Nephron progenitor cell (in vitro differentiated cells): ENCODE measurements around the gene FBXL13.

Experiments
- DNase-seq: peaks from one replicate; pipeline ENCODE4 v3.0.0; 2021
- H3K27ac Mint-ChIP-seq: 2 replicates; pipeline ENCODE4 v1.8.0; 2021; ENCODE audit warnings: mild to moderate bottlenecking, moderate library complexity, mixed read lengths
- H3K27me3 Mint-ChIP-seq: 2 replicates; pipeline ENCODE4 v1.8.0; 2021; ENCODE audit warnings: mild to moderate bottlenecking, low read depth, mixed read lengths; ENCODE audit not compliant: poor library complexity
- H3K36me3 Mint-ChIP-seq: 2 replicates; pipeline ENCODE4 v1.8.0; 2021; ENCODE audit warnings: low read depth, mixed read lengths
- H3K4me1 Mint-ChIP-seq: 2 replicates; pipeline ENCODE4 v1.8.0; 2021; ENCODE audit warnings: mixed read lengths
- H3K4me3 Mint-ChIP-seq: 2 replicates; pipeline ENCODE4 v1.8.0; 2021; ENCODE audit warnings: mild to moderate bottlenecking, moderate library complexity, mixed read lengths
- H3K9me3 Mint-ChIP-seq: 2 replicates; pipeline ENCODE4 v1.8.0; 2021; ENCODE audit warnings: mild to moderate bottlenecking, moderate library complexity, mixed read lengths
- CTCF ChIP-seq: fragments of 200-600 bp; sonication (generic); IDR thresholded peaks from 2 replicates; pipeline ENCODE4 v1.5.0; 2021; ENCODE audit warnings: antibody characterized with exemption

Gene FBXL13

GRCh38 chr7:102993718-102994029 is 80.9 kb downstream of the FBXL13 start:
- Mint-ChIP-seq H3K27ac (peak overlapping the region; percentile 33), H3K27me3 (no peaks in the 10 kb centered on the region), H3K36me3 (peaks cover 4% of the 10 kb centered on the region), H3K9me3 (peaks cover 4% of the 10 kb centered on the region), H3K4me3 (no peak overlapping the region), H3K4me1 (peaks cover 17% of the 10 kb centered on the region)
- TF ChIP-seq CTCF = no peak
- no peak for DNase-seq

- no peak overlapping the region for H3K4me3 Mint-ChIP-seq
- H3K27ac Mint-ChIP-seq = peak overlapping the region; percentile 33
- peaks cover 4% of the 10 kb centered on the region for H3K36me3 Mint-ChIP-seq
- H3K9me3 Mint-ChIP-seq = peaks cover 4% of the 10 kb centered on the region
- TF ChIP-seq CTCF = no peak
- H3K27me3 Mint-ChIP-seq = no peaks in the 10 kb centered on the region
- DNase-seq = no peak
- H3K4me1 Mint-ChIP-seq = peaks cover 17% of the 10 kb centered on the region
Measured at GRCh38 chr7:102992938-102993717, 81.5 kb downstream of the FBXL13 start.

GRCh38 chr7:102992509-102992937 is 82.1 kb downstream of the FBXL13 start:
- no peak for TF ChIP-seq CTCF
- peaks cover 17% of the 10 kb centered on the region for H3K4me1 Mint-ChIP-seq
- H3K4me3 Mint-ChIP-seq = no peak overlapping the region
- peaks cover 2% of the 10 kb centered on the region for H3K36me3 Mint-ChIP-seq
- DNase-seq = no peak
- H3K9me3 Mint-ChIP-seq = peaks cover 4% of the 10 kb centered on the region
- H3K27ac Mint-ChIP-seq = no peak overlapping the region
- H3K27me3 Mint-ChIP-seq = no peaks in the 10 kb centered on the region

- TF ChIP-seq CTCF = no peak
- Mint-ChIP-seq H3K4me3 (no peak overlapping the region), H3K4me1 (peaks cover 17% of the 10 kb centered on the region), H3K36me3 (no peaks in the 10 kb centered on the region), H3K27ac (peak overlapping the region; percentile 72), H3K27me3 (no peaks in the 10 kb centered on the region), H3K9me3 (peaks cover 4% of the 10 kb centered on the region)
- no peak for DNase-seq
Measured at GRCh38 chr7:102991540-102992214, 82.9 kb downstream of the FBXL13 start.

- Mint-ChIP-seq H3K27me3 (no peaks in the 10 kb centered on the region), H3K36me3 (no peaks in the 10 kb centered on the region), H3K4me1 (peaks cover 17% of the 10 kb centered on the region), H3K4me3 (no peak overlapping the region), H3K27ac (no peak overlapping the region), H3K9me3 (peaks cover under 1% of the 10 kb centered on the region)
- no peak for TF ChIP-seq CTCF
- no peak for DNase-seq
Measured at GRCh38 chr7:102991077-102991539, 83.5 kb downstream of the FBXL13 start.
